NK-92 (cell line): ENCODE data around the gene ACSL6.

ENCODE experiments used
- DNase-seq: peaks from one replicate; lab custom pipeline; 2025; ENCODE audit not compliant: unreplicated experiment; lab: John Stamatoyannopoulos, UW

The ACSL6 gene

GRCh38 chr5:132011622-132012343 lies at the start of gene ACSL6:
ACSL6 (minus strand) TSS chr5:132011658; CDS start chr5:132011553, 105 bp downstream.
- DNase-seq, result no peak

- DNase-seq, result no peak
Observed at GRCh38 chr5:132060501-132061161, 49.2 kb upstream of the ACSL6 start, which contains the start of gene IL3. IL3 (plus strand) TSS chr5:132060655; CDS start chr5:132060707, 52 bp downstream.

GRCh38 chr5:132059696-132060500 lies 48.4 kb upstream of the ACSL6 start:
- no peak for DNase-seq

- no peak for DNase-seq
Observed at GRCh38 chr5:132059043-132059695, 47.7 kb upstream of the ACSL6 start.

GRCh38 chr5:132058646-132059042 lies 47.2 kb upstream of the ACSL6 start:
- no peak for DNase-seq

GRCh38 chr5:132057498-132058255 lies 46.2 kb upstream of the ACSL6 start:
- no peak for DNase-seq

GRCh38 chr5:132056610-132057497 lies 45.4 kb upstream of the ACSL6 start:
- no peak for DNase-seq

GRCh38 chr5:132055808-132056609 lies 44.6 kb upstream of the ACSL6 start:
- no peak for DNase-seq

- DNase-seq, result no peak
Observed at GRCh38 chr5:132055441-132055807, 44.0 kb upstream of the ACSL6 start.

GRCh38 chr5:132054697-132055440 lies 43.4 kb upstream of the ACSL6 start:
- DNase-seq, result no peak

GRCh38 chr5:132054031-132054696 lies 42.7 kb upstream of the ACSL6 start:
- no peak for DNase-seq

- no peak for DNase-seq
Observed at GRCh38 chr5:132053483-132053882, 42.0 kb upstream of the ACSL6 start.

- DNase-seq, result no peak
Observed at GRCh38 chr5:132052520-132052919, 41.1 kb upstream of the ACSL6 start.

GRCh38 chr5:132050661-132051552 lies 39.4 kb upstream of the ACSL6 start:
- DNase-seq, result no peak

- no peak for DNase-seq
Observed at GRCh38 chr5:132050136-132050535, 38.7 kb upstream of the ACSL6 start.

- DNase-seq, result no peak
Observed at GRCh38 chr5:132049559-132049958, 38.1 kb upstream of the ACSL6 start.
